Right ventricle myocardium inferior (tissue), 1 donor: Measurements from ENCODE around the gene ARSI. TPM values are rescaled to one million over a fixed set of nuclear protein-coding genes. Genes with fewer than 3 reads are reported as not detected.

Source experiments
- ATAC-seq: fragments of 200-7000 bp; cut with Tn5 transposase; one replicate; pipeline ENCODE4 v1.9.1; 2020; ENCODE audit warnings: mild to moderate bottlenecking, moderate library complexity
- DNase-seq: peaks from one replicate; pipeline ENCODE4 v3.0.0; 2021; ENCODE audit errors: missing footprints
- intact Hi-C: fragments of 100-400 bp; cut with DNase I; formaldehyde crosslinking; loops from one replicate; pipeline ENCODE4 v1.11.0; 2022
- total RNA-seq: library from RNA; stranded (reverse); fragmentation: NEBNext Ultra II Directional; extraction: Animal tissue kit (Norgen Biotek cat#: 25700); gene quantifications from one replicate; pipeline ENCODE4 v1.2.1, GENCODE V29; 2021
- donor health status: DM: no; HTN: yes; CAD: no; lungs with severe emphysema.

ARSI gene
- total RNA-seq, 1 donor from 2014 or later = 0.65 TPM

- intact Hi-C loops = no loop called here
Measured at GRCh38 chr5:150329881-150330876, 27.5 kb upstream of the ARSI start.

GRCh38 chr5:150329038-150329437, 26.3 kb upstream of the ARSI start:
- ATAC-seq (peak; percentile 36), DNase-seq (no peak)
- intact Hi-C loops = no loop called here

More at GRCh38 chr5:150329881-150330876, 27.5 kb upstream of the ARSI start:
- ATAC-seq = no peak
- no peak for DNase-seq

DNA sequence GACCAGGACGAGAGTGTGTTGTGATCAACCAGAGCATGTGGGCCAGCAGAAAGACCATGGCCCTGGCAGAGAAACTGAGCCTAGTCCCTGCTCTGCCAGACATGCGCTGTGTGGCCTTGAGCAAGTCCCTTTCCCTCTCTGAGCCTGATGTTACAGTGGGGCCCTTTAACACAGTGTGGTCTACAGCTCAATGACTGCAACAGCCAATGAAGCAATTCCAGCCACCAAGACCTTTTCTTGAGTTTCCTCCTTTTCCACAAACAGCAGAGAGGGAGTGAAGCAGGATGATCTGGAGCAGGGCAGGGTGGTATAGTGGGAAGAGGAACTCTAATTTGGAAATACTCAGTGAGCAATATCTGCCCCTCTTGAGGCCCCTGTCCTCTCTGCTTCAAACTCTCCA, 25.8 kb upstream of the ARSI start:
- no peak for DNase-seq
- intact Hi-C loops = no loop called here
- no peak for ATAC-seq

- ATAC-seq (no peak), DNase-seq (no peak)
- intact Hi-C loops = no loop called here
Measured at GRCh38 chr5:150327139-150327538, 24.4 kb upstream of the ARSI start.

DNA sequence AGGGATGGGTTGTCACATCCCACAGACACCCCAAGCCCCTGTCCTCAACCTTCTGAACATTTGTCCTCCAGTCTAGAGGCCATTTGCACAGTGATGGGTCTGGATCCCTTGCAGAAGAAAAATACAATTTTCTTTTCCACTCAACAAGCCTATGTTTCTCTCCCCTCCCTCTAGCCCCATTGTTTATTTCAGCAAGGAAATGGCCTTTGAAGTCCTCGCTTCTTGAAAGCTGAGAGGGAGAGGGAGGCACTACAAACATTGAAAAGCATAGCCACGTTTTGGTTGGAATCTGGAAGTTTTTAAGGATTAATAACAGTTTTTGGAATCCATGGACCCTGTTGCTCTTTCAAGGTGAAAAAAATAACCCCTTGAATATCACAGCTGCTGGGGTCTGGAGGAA, 24.0 kb upstream of the ARSI start:
- ATAC-seq = no peak
- intact Hi-C loops = no loop called here
- DNase-seq = no peak

GRCh38 chr5:150325426-150325825, 22.7 kb upstream of the ARSI start:
- no peak for DNase-seq
- no peak for ATAC-seq
- intact Hi-C loops = no loop called here

DNA sequence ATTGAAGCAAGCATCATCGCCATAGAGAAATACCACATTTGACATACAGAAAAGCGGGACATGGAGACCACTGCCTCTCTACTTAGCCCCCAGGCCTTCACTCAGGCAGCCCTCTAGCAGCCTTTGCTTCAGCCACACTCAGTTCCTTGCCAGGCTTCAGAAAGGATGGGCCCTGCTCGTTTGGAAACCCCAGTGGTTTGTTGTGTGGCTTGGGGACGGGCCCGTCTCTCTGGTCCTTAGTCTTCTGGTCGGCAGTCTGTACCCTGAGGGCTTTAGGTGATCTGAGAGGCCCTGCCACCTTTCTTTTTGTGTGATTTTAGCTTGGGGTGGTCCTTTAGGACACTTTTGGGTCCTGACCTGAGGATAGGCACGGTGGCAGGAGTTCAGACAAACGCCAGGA, 21.1 kb upstream of the ARSI start:
- intact Hi-C loops = no loop called here
- DNase-seq = no peak
- ATAC-seq = no peak

DNA sequence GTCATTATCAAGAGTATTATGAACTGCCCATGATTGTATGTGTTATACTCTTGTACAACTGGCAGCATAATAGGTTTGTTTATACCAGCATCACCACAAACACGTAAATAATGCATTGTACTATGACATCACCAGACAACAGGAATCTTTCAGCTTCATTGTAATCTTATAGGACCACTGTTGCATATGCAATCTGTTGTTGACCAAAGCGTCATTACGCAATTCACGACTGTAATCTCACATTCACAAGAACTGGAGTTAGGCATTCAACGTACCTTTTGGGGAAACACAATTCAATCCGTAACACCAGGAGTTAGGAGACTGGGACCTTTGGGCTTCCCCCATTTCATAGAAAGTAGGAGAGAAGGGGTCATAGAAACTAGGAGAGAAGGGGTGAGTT, 20.4 kb upstream of the ARSI start:
- intact Hi-C loops = no loop called here
- DNase-seq = no peak
- ATAC-seq = no peak

GRCh38 chr5:150322202-150322601, 19.5 kb upstream of the ARSI start:
- no peak for ATAC-seq
- intact Hi-C loops = no loop called here

GRCh38 chr5:150321784-150322183, 19.1 kb upstream of the ARSI start:
- no peak for DNase-seq
- no peak for ATAC-seq
- intact Hi-C loops = no loop called here

More at GRCh38 chr5:150322202-150322601, 19.5 kb upstream of the ARSI start:
- no peak for DNase-seq

DNA sequence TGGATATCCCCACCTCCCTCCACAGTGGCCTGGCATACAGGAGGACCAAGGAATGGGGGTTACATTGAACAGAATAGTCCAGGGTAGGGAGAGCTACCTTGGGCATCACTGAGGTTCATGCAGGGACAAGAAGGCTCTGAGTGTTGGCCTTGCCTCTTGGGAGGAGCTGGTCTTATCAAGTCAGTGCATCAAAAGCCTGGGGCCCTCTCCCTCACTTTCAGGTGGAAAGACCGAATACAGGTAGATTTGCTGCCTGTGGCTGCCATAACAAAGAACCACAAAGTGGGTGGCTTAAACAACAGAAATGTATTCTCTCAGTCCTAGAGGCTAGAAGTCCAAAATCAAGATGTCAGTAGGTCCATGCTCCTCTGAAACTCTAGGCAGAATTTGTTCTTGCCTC, 18.5 kb upstream of the ARSI start:
- no peak for DNase-seq
- intact Hi-C loops = no loop called here
- no peak for ATAC-seq

DNA sequence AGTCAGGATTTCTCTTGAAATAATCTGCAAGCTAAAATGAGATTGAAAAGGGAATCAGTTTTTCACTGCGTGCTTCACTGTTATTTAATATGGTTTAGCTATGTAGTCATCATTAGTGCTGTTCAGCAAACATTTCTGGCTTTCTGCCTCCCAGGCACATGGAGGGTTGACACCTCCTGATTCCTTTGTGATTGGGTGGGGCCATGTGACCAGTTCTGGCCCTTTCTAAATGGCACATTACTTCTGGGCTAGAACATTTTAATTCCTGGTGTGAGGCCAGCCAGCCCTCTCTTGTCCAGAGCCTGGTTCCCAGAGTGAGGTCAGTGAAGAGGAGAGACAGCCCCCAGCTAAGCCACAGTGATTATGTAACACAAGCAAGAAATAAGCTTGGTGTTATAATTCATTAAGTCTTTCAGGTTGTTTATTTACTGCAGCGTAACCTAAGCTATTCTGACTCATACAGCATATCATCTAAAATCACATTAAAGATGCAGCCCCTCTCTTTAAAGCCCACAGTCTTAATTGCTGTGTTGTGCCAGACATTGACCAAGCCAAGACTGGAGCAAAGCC, 17.4 kb upstream of the ARSI start:
- peak; percentile 98 for ATAC-seq

DNA sequence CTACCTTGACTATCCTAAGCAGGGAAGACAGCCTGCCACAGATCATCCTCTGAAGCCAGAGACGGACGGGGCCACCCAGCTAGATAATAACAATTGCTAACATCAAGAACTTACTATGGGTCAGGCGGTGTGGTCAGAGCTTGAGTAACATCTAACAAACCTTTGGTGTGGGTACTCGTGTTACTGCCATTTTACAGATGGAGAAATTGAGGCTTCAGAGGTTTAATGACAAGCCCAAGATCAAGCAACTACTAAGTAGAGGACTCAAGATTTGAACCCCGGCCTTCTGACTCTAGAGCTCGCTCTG, 16.7 kb upstream of the ARSI start:
- no peak for DNase-seq
- intact Hi-C loops = no loop called here
- no peak for ATAC-seq

More for the DNA sequence above, 17.4 kb upstream of the ARSI start:
- DNase-seq = peak; percentile 69
- intact Hi-C loops = no loop called here

GRCh38 chr5:150318613-150319483, 16.1 kb upstream of the ARSI start:
- ATAC-seq = no peak
- no peak for DNase-seq
- intact Hi-C loops = no loop called here

DNA sequence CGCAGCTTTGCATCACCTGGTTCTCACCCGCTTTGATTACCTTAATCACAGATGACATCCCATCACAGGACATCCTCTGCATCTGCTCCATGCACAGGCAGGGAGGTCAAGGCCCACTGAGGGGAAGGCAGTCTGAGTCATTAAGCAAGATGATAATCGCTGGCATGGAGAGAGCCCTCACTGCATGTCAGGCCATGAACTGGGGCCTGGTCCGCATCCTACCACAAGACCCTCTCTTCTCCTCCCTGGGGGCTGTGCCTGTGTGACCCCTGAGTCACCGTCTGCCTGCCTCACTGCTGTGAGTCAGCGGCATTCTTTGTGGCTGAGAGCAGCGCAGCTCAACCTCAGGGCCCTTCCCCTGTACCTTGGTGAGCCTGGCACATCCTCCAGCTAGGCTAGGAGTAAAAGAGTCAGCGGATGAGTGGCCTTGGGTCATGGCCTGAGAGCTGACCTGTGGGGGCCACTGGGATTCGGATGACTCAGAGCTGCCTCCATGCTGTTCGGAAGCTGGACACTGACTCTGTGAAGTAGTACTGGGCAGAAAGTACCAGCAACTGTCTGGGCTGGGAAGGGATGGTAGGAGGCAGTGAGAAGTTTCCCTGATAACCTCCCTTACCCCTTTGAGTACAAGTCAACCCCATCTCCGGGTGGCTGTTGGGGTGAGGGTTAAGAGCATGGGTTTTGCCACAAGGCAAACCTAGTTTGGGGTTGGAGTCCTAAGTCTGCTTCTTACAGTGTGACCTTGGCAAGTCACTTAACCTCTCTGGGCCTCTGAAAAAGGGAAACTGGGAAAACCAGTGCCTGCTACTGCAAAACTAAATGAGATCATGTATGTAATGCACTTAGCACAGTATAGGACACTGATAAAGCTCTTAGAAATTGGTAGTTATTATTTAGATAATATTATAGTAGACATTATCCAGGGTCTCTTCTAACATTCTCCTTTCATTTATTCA, 14.6 kb upstream of the ARSI start:
- ATAC-seq (no peak), DNase-seq (peak; percentile 57)
- intact Hi-C loops = no loop called here

DNA sequence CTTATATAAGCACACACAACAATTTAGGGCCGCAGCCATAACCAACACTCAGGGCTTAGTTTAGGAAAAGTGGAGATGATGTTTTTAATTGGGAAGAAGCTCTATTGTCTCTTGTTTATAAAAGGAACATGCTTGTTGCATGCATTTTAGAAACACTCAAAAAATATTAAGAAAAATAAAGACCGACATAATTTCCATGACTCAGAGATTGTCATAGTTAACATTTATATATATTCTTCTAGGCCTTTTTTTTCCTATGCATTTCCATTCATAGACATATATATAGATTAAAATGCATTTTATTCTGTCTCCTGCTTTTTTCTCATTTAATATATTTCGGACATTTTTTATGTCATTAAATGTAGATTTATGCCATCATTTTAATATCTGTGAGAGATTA, 13.6 kb upstream of the ARSI start:
- intact Hi-C loops = no loop called here
- no peak for DNase-seq
- no peak for ATAC-seq

DNA sequence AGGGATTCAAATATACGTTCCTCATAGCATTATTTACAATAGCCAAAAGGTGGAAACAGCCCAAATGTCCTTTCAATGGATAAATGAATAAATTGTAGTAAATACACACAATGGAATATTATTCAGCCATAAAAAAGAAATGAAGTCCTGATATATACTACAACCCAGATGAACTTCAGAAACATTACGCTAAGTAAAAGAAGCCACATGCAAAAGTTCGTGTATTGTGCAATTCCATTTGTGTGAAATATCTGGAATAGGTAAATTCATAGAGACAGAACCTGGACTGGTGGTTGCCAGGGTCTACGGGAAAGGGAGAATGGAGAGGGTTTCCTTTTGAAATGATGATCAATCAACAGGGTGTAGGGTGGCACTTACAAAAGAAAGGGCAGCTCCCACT, 12.5 kb upstream of the ARSI start:
- intact Hi-C loops = no loop called here
- ATAC-seq (no peak), DNase-seq (no peak)

- ATAC-seq (no peak), DNase-seq (no peak)
Measured at GRCh38 chr5:150313921-150314716, 11.4 kb upstream of the ARSI start.

More at GRCh38 chr5:150313921-150314716, 11.4 kb upstream of the ARSI start:
- intact Hi-C loops = no loop called here
